ENCODE results near the gene KANK2.

- TF ChIP-seq CTCF (conservative IDR thresholded peaks at IDR 0.05; ENCODE audit: low read depth, low read length) (no peak), EZH2 (IDR thresholded peaks at IDR 0.05; ENCODE audit: borderline replicate concordance, low read depth, low read length, poor library complexity, severe bottlenecking) (no peak)
Measured at GRCh38 chr19:11232555-11232954, 35.2 kb upstream of the KANK2 start.

Data from A673 (cell line).